HG03378 (cell line): ENCODE results near the gene TGFB2.

Experiments used
- ATAC-seq: cut with Tn5 transposase; IDR thresholded peaks from one replicate; pipeline ENCODE4 v1.9.1; 2021; ENCODE audit warnings: mild to moderate bottlenecking, moderate library complexity; ENCODE audit not compliant: unreplicated experiment

Gene TGFB2

GRCh38 chr1:218357893-218358232 is 12.7 kb downstream of the TGFB2 start:
- no peak for ATAC-seq

- ATAC-seq = no peak
Observed at GRCh38 chr1:218361298-218362065, 16.3 kb downstream of the TGFB2 start.

GRCh38 chr1:218362418-218363076 is 17.4 kb downstream of the TGFB2 start:
- no peak for ATAC-seq

GRCh38 chr1:218363141-218363540 is 18.0 kb downstream of the TGFB2 start:
- no peak for ATAC-seq

GRCh38 chr1:218364028-218364710 is 19.0 kb downstream of the TGFB2 start:
- ATAC-seq = no peak

- no peak for ATAC-seq
Observed at GRCh38 chr1:218365226-218365999, 20.3 kb downstream of the TGFB2 start.

GRCh38 chr1:218366322-218367052 is 21.4 kb downstream of the TGFB2 start:
- no peak for ATAC-seq

- ATAC-seq = no peak
Observed at GRCh38 chr1:218367118-218367517, 22.0 kb downstream of the TGFB2 start.

- ATAC-seq = no peak
Observed at GRCh38 chr1:218368686-218369085, 23.6 kb downstream of the TGFB2 start.

GRCh38 chr1:218369688-218370511 is 24.8 kb downstream of the TGFB2 start:
- no peak for ATAC-seq

- no peak for ATAC-seq
Observed at GRCh38 chr1:218371927-218372672, 27.0 kb downstream of the TGFB2 start.

- ATAC-seq = no peak
Observed at GRCh38 chr1:218374401-218375353, 29.5 kb downstream of the TGFB2 start.

- ATAC-seq = peak; percentile 4
Observed at GRCh38 chr1:218376722-218377121, 31.6 kb downstream of the TGFB2 start.

GRCh38 chr1:218377143-218377660 is 32.1 kb downstream of the TGFB2 start:
- peak; percentile 93 for ATAC-seq

GRCh38 chr1:218380125-218380977 is 35.2 kb downstream of the TGFB2 start:
- ATAC-seq = no peak

- ATAC-seq = no peak
Observed at GRCh38 chr1:218382261-218382660, 37.1 kb downstream of the TGFB2 start.

GRCh38 chr1:218383051-218383450 is 37.9 kb downstream of the TGFB2 start:
- ATAC-seq = no peak
